IMR-90 (cell line): ENCODE measurements around the gene F2RL3. TPM values are rescaled to one million over a fixed set of nuclear protein-coding genes. Genes with fewer than 3 reads are reported as not detected.

ENCODE experiments used
- ATAC-seq: fragments of 200-7000 bp; cut with Tn5 transposase; 2 replicates; pipeline ENCODE4 v1.9.1; 2020; ENCODE audit warnings: low read depth, mild to moderate bottlenecking, moderate library complexity
- BruUV-seq: library from RNA; stranded (reverse); fragments of 400-500 nt; replicated peaks from 2 replicates; lab custom pipeline; 2021; lab: Mats Ljungman, UMichigan
- CTCF ChIA-PET: fragments of 300-600 bp; formaldehyde crosslinking; extraction: SDS; loops from one replicate; lab custom pipeline; 2021; ENCODE audit warnings: antibody characterized with exemption; lab: Yijun Ruan, JAX
- POLR2A ChIA-PET: fragments of 300-600 bp; sonication (Branson Sonifier 250); formaldehyde crosslinking; loops from one replicate; lab custom pipeline; 2022; ENCODE audit warnings: antibody characterized with exemption; ENCODE audit not compliant: unreplicated experiment; lab: Charles Lee
- DNase-seq: peaks from one replicate; pipeline ENCODE4 v3.0.0; 2013
- H2AFZ ChIP-seq: replicated peaks from 2 replicates; pipeline ENCODE3; 2013; ENCODE audit warnings: low read length, mild to moderate bottlenecking; ENCODE audit not compliant: poor library complexity
- H2AK5ac ChIP-seq: 2 replicates; pipeline ENCODE4 v1.6.1; 2013; ENCODE audit warnings: low read depth, low read length, inconsistent platforms
- H2AK9ac ChIP-seq: replicated peaks from 2 replicates; pipeline ENCODE3; 2013; ENCODE audit warnings: mild to moderate bottlenecking, low read depth, low read length, moderate library complexity; ENCODE audit not compliant: poor library complexity
- H2BK120ac ChIP-seq: 2 replicates; pipeline ENCODE4 v1.6.1; 2013; ENCODE audit warnings: low read depth, low read length, inconsistent platforms
- H2BK15ac ChIP-seq: 3 replicates; pipeline ENCODE4 v1.6.1; 2013; ENCODE audit warnings: low read depth, low read length, inconsistent platforms
- H2BK20ac ChIP-seq: 2 replicates; pipeline ENCODE4 v1.6.1; 2013; ENCODE audit warnings: low read depth, mild to moderate bottlenecking, inconsistent platforms, low read length, moderate library complexity
- H2BK5ac ChIP-seq: 2 replicates; pipeline ENCODE4 v1.6.1; 2013; ENCODE audit warnings: mild to moderate bottlenecking, low read depth, low read length, inconsistent platforms; ENCODE audit not compliant: poor library complexity, severe bottlenecking
- H3K14ac ChIP-seq: replicated peaks from 2 replicates; pipeline ENCODE4 v1.6.1; 2013; ENCODE audit warnings: low read depth, low read length, inconsistent platforms
- H3K18ac ChIP-seq: 2 replicates; pipeline ENCODE4 v1.6.1; 2013; ENCODE audit warnings: low read depth, low read length, control low read depth
- H3K23ac ChIP-seq: 2 replicates; pipeline ENCODE4 v1.6.1; 2013; ENCODE audit warnings: low read depth, low read length, inconsistent platforms
- H3K27ac ChIP-seq: 2 replicates; pipeline ENCODE4 v1.5.1; 2013; ENCODE audit warnings: mild to moderate bottlenecking, control low read depth, low read length; ENCODE audit not compliant: insufficient read depth
- H3K27me3 ChIP-seq: 2 replicates; pipeline ENCODE4 v1.6.1; 2013; ENCODE audit warnings: low read length; ENCODE audit not compliant: control insufficient read depth, insufficient read depth
- H3K36me3 ChIP-seq: 2 replicates; pipeline ENCODE4 v1.6.1; 2013; ENCODE audit warnings: low read length, mixed read lengths; ENCODE audit not compliant: control insufficient read depth, insufficient read depth
- H3K4ac ChIP-seq: 2 replicates; pipeline ENCODE4 v1.6.1; 2013; ENCODE audit warnings: low read depth, low read length, inconsistent platforms
- H3K4me1 ChIP-seq: 2 replicates; pipeline ENCODE4 v1.6.1; 2013; ENCODE audit warnings: low read length, mixed read lengths; ENCODE audit not compliant: control insufficient read depth, insufficient read depth
- H3K4me2 ChIP-seq: 2 replicates; pipeline ENCODE4 v1.6.1; 2013; ENCODE audit warnings: low read depth, mild to moderate bottlenecking, control low read depth, low read length, moderate library complexity
- H3K4me3 ChIP-seq: 2 replicates; pipeline ENCODE4 v1.5.1; 2013; ENCODE audit warnings: low read depth, mild to moderate bottlenecking, control low read depth, low read length, moderate library complexity; ENCODE audit not compliant: insufficient read depth
- H3K56ac ChIP-seq: 2 replicates; pipeline ENCODE4 v1.6.1; 2013; ENCODE audit warnings: low read length, inconsistent platforms; ENCODE audit not compliant: insufficient read depth; ENCODE audit errors: extremely low read depth
- H3K79me1 ChIP-seq, 2 experiments: 2 replicates each; pipeline ENCODE4 v1.6.1; 2013; ENCODE audit warnings: low read length in 2 of 2, inconsistent platforms in 1 of 2, low read depth in 1 of 2
- H3K9ac ChIP-seq: 2 replicates; pipeline ENCODE4 v1.6.1; 2013; ENCODE audit warnings: low read depth, low read length, control low read depth
- H3K9me1 ChIP-seq: 2 replicates; pipeline ENCODE4 v1.6.1; 2013; ENCODE audit warnings: low read length, inconsistent platforms; ENCODE audit not compliant: insufficient read depth
- H3K9me3 ChIP-seq: 2 replicates; pipeline ENCODE4 v1.6.1; 2013; ENCODE audit warnings: low read length; ENCODE audit not compliant: control insufficient read depth, insufficient read depth
- H4K20me1 ChIP-seq: 2 replicates; pipeline ENCODE4 v1.6.1; 2013; ENCODE audit warnings: low read length, inconsistent platforms; ENCODE audit not compliant: insufficient read depth
- H4K5ac ChIP-seq: 2 replicates; pipeline ENCODE4 v1.6.1; 2013; ENCODE audit warnings: mild to moderate bottlenecking, low read depth, low read length, control low read depth
- H4K8ac ChIP-seq, 2 experiments: 2 replicates each; pipeline ENCODE4 v1.6.1; 2013; ENCODE audit warnings: low read depth in 2 of 2, low read length in 2 of 2, control low read depth in 1 of 2, inconsistent platforms in 1 of 2
- H4K91ac ChIP-seq: 2 replicates; pipeline ENCODE4 v1.6.1; 2013; ENCODE audit warnings: low read depth, low read length, inconsistent platforms; ENCODE audit not compliant: insufficient read depth
- RFX5 ChIP-seq: IDR thresholded peaks from 2 replicates; pipeline ENCODE4 v1.8.0; 2012; ENCODE audit warnings: low read depth, mild to moderate bottlenecking, low read length, moderate library complexity
- WGBS, 2 experiments: methylation state at CpG; one replicate each; pipeline versions ENCODE4 v1.1.5 to v1.1.7; 2013; ENCODE audit warnings: missing lambda C conversion rate in 2 of 2; ENCODE audit not compliant: insufficient read length in 1 of 2; ENCODE audit errors: extremely low coverage in 2 of 2; 5-methylcytosine and 5-hydroxymethylcytosine counted together
- dilution Hi-C: fragments of 300-500 bp; cut with HindIII; formaldehyde crosslinking; loops from one replicate; pipeline ENCODE4 v1.14.3; 2018; ENCODE audit warnings: low sequenced_read_pairs; ENCODE audit not compliant: unreplicated experiment
- in situ Hi-C: fragments of 300-500 bp; cut with MboI; formaldehyde crosslinking; loops from 3 replicates; pipeline ENCODE4 v1.14.3; 2019; ENCODE audit warnings: low sequenced_read_pairs, inconsistent platforms, mixed read lengths
- intact Hi-C: fragments of 100-400 bp; cut with micrococcal nuclease; formaldehyde crosslinking; loops from 2 replicates; pipeline ENCODE4 v1.10.0; 2022
- polyA plus RNA-seq, 3 experiments: library from polyadenylated mRNA; depleted of rRNA; stranded (reverse); fragments of >200 nt; gene quantifications; 2 replicates each; pipeline ENCODE4 v1.2.3, GENCODE V29; 2012; ENCODE audit warnings: low replicate concordance in 1 of 3
- total RNA-seq: library from RNA; depleted of rRNA; stranded (reverse); fragments of >200 nt; gene quantifications from 2 replicates; pipeline ENCODE4 v1.2.3, GENCODE V29; 2012

The F2RL3 gene
- total and polyA plus RNA-seq, 2 of the 4 experiments (the other 2 are of a cell fraction): 0.03 TPM; not detected in 1

- no peaks in the 10 kb centered on the region for H3K9me3 ChIP-seq
- no peaks in the 10 kb centered on the region for H3K79me1 ChIP-seq
- DNase-seq: no peak
- H3K4me1 ChIP-seq: no peaks in the 10 kb centered on the region
- no peak overlapping the region for H3K27ac ChIP-seq
- no peak overlapping the region for H3K18ac ChIP-seq
- H3K4me2 ChIP-seq: no peak overlapping the region
- TF ChIP-seq RFX5: no peak
- H3K9ac ChIP-seq: no peak overlapping the region
- H3K36me3 ChIP-seq: no peaks in the 10 kb centered on the region
- no peak overlapping the region for H4K8ac ChIP-seq
- H3K23ac ChIP-seq: no peak overlapping the region
- no peak overlapping the region for H2BK20ac ChIP-seq
- in situ Hi-C loops (no loop called here), intact Hi-C loops (no loop called here), dilution Hi-C loops (no loop called here)
- H3K9me1 ChIP-seq: no peaks in the 10 kb centered on the region
- no peak overlapping the region for H4K5ac ChIP-seq
- no peak overlapping the region for H2AFZ ChIP-seq
- H4K91ac ChIP-seq: no peak overlapping the region
- H2BK120ac ChIP-seq: no peak overlapping the region
- H3K27me3 ChIP-seq: peaks cover 8% of the 10 kb centered on the region; the same call in 1 of the 2 replicates
- H2AK9ac ChIP-seq: no peak overlapping the region
- BruUV-seq: no TSS peak
- H3K4me3 ChIP-seq: no peak overlapping the region
- H3K4ac ChIP-seq: no peak overlapping the region
- no peak overlapping the region for H2AK5ac ChIP-seq
- H3K14ac ChIP-seq: no peak overlapping the region
- POLR2A ChIA-PET: no interaction called here
- H2BK5ac ChIP-seq: no peak overlapping the region
- no peak overlapping the region for H2BK15ac ChIP-seq
- no peaks in the 10 kb centered on the region for H4K20me1 ChIP-seq
- 80% methylated on average over 2 of the region's 7 CpGs; no CpG with 5 or more reads in 1 of the 2 experiments for WGBS, 2 experiments
- no peak overlapping the region for H3K56ac ChIP-seq
- CTCF ChIA-PET: no interaction called here
- no peak for ATAC-seq
These were observed 5.3 kb downstream of the F2RL3 start for GRCh38 chr19:16894080-16894479.
